ENCODE data around the gene CLIC1. TPM values are rescaled to one million over a fixed set of nuclear protein-coding genes. Genes with fewer than 3 reads are reported as not detected.

CLIC1 gene
- total RNA-seq, 2 donors from 2014 or later: 90.9 to 194 TPM

DNA sequence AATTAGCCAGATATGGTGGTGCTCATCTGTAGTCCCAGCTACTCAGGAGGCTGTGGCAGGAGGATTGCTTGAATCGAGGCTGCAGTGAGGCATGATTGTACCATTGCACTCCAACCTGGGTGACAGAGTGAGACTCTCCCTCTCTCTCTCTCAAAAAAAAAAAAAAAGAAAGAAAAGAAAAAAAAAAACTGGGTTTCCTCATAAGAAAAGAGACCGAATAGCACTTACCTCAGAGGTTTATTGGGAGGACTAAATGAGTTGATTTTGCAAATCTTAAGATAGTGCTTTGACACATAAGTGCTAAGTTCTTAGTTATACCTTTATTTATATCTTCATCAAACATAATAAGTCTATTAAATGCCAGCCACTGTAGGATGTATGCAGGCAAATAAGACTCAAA, 34.5 kb upstream of the CLIC1 start:
- Histone ChIP-seq H3K9me3 (no peaks in the 10 kb centered on the region), H3K4me1 (peaks cover 0 to 3% of the 10 kb centered on the region in 2 donors), H3K36me3 (no peaks in the 10 kb centered on the region), H3K27me3 (no peaks in the 10 kb centered on the region), H3K27ac (no peak overlapping the region), H3K4me3 (no peak overlapping the region)
- TF ChIP-seq, protein P1, sequence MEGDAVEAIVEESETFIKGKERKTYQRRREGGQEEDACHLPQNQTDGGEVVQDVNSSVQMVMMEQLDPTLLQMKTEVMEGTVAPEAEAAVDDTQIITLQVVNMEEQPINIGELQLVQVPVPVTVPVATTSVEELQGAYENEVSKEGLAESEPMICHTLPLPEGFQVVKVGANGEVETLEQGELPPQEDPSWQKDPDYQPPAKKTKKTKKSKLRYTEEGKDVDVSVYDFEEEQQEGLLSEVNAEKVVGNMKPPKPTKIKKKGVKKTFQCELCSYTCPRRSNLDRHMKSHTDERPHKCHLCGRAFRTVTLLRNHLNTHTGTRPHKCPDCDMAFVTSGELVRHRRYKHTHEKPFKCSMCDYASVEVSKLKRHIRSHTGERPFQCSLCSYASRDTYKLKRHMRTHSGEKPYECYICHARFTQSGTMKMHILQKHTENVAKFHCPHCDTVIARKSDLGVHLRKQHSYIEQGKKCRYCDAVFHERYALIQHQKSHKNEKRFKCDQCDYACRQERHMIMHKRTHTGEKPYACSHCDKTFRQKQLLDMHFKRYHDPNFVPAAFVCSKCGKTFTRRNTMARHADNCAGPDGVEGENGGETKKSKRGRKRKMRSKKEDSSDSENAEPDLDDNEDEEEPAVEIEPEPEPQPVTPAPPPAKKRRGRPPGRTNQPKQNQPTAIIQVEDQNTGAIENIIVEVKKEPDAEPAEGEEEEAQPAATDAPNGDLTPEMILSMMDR (IDR thresholded peaks at IDR 0.05): no peak
- DNase-seq (ENCODE audit: low spot score): no peak

DNA sequence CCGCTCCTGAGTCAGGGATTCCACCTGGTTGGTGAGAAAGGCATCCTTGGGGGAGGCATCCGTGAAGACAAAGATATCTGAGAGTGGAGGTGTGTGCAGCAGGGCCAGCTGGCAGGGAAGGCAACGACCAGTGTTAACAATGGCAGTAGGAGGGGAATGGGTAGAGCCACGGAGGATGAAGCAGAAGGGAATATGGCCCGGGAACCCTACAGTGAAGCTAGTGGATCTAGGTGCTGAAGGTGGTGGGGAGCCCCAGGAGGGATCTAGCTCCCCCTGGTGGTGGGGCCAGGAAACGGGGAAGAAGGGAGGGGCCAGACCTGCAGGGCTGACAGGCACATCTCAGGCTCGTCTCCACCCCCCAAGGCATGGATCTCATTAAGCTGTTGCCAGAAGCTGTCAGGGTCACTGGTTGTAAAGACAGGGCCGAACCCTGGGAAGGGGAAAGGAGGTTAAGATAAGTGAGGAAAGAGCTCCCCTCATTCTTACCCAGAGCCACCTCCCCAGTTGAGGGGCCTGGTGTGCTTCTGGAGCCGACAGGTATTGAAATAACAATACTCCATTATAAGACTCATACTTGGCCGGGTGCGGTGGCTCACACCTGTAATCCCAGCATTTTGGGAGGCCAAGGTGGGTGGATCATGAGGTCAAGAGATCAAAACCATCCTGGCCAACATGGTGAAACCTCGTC, 33.5 kb upstream of the CLIC1 start:
- Histone ChIP-seq H3K27me3 (no peaks in the 10 kb centered on the region), H3K4me1 (peaks cover 0 to 4% of the 10 kb centered on the region in 2 donors), H3K27ac (no peak overlapping the region), H3K9me3 (no peaks in the 10 kb centered on the region), H3K4me3 (no peak overlapping the region), H3K36me3 (no peaks in the 10 kb centered on the region)
- TF ChIP-seq, protein P1 (IDR thresholded peaks at IDR 0.05): peak; percentile 44 to 75
- DNase-seq (ENCODE audit: low spot score): peak; percentile 67

DNA sequence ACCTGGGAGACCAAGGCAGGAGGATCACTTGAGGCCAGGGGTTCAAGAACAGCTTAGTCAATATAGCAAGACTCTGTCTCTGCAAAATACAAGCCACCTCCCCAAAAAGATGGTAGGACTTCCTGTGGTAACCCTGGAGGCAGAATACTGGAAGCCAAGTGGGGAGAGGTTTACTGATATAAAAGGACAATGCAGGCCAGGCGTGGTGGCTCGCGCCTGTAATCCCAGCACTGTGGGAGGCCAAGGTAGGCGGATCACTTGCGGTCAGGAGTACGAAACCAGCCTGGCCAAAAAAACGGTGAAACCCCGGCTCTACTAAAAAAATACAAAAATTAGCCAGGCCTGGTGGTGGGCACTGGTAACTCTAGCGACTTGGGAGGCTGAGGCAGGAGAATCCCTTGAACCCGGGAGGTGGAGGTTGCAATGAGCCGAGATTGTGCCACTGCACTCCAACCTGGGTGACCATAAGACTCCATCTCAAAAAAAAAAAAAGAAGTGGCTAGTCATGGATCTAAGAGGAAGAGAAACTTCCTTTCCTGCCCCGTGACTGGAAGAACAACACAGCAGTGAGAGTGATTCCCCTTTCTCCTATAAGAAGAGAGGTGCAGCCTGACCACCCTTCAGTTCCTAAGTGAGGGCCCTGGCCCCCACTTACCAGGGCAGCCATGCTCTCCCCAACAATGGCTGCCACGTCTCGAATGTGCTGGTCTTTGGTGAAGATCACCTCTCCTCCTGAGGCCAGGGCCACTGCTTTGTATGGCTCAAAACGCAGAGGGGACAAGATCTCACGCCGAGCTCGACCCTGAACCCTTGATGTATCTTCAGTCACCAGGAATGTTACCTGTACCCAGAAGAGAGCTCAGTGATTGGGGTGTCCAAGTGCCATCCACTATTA, 32.3 kb upstream of the CLIC1 start:
- peaks cover 0 to 4% of the 10 kb centered on the region in 2 donors for H3K4me1 ChIP-seq
- TF ChIP-seq, protein P1 (IDR thresholded peaks at IDR 0.05): no peak
- no peak overlapping the region for H3K4me3 ChIP-seq
- H3K27me3 ChIP-seq: no peaks in the 10 kb centered on the region
- DNase-seq (ENCODE audit: low spot score): no peak
- H3K27ac ChIP-seq: no peak overlapping the region
- no peaks in the 10 kb centered on the region for H3K9me3 ChIP-seq
- H3K36me3 ChIP-seq: no peaks in the 10 kb centered on the region

DNA sequence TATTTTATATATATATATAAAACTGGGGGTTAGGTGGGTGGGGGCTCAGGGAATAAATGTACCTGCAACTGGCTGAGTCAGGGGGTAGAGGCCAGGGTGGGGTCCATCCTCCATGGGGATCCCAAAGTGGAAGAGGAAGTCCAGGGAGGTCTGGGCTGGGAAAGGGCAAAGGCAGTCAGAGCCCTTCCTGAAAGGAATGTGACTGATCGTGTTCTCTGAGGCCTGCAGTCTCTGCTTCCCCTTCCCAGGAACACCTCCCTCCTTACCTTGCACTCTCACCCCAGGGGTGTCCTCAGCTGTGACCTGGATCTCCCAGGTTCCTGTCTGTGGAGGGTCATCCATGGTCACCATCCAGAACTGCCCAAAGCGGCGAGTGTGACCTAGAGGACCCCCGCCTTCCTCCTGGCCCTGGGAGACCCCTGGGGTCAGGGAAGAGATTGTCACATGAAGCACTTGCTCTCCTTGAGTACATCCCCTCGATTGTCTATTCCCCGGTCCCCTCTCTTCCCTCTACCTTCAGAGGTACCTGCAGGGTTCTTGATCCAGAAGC, 30.8 kb upstream of the CLIC1 start:
- Histone ChIP-seq H3K36me3 (no peaks in the 10 kb centered on the region), H3K27ac (no peak overlapping the region), H3K4me1 (peaks cover 0 to 4% of the 10 kb centered on the region in 2 donors), H3K27me3 (no peaks in the 10 kb centered on the region), H3K9me3 (no peaks in the 10 kb centered on the region), H3K4me3 (no peak overlapping the region)
- TF ChIP-seq, protein P1 (IDR thresholded peaks at IDR 0.05): no peak
- no peak for DNase-seq (ENCODE audit: low spot score)

DNA sequence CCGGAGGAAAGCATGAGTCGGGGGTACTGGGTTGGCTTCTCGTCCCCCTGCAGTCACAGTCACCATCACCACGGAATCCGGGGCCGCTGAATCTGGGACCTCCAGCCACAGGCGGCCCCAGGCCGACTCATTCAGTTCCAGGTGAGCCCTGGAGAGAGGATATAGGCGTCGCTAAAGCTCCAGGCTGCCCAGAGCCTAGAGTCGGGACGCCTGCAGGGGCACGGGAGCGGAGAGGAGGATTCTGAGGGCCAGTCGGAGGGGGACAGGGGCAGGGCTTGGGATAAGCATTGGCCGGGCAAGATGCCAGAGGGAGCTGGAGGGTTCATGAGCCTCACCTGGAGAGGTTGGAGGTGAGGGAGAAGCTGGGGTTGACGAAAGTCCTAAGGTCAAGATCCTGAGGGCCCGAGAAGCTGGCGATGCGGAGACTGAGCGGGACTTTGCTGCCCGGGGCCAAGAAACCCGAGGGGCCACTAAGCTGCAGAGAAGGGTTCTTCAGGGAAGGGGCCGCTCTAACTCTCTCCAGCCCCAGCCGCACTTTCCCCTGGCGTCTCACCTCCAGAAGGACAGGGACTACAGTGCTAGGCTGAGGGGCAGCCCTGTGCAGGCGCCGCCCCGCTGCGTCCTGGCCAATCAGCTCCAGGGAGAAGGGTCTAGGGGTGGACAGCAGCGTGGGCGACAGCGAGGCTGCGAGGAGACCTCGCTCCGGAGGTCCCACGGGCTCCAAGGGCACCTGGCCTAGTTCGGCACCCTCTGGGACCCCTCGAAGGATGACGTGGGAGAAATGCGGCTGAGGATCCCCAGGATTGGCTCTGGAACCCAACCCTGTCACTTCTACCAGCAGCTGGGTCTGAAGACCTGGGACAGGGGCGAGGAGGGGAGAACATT, 29.8 kb upstream of the CLIC1 start:
- peak overlapping the region in 1 of 2 donors; percentile 34 for H3K4me3 ChIP-seq
- H3K27ac ChIP-seq: no peak overlapping the region
- H3K36me3 ChIP-seq: no peaks in the 10 kb centered on the region
- H3K27me3 ChIP-seq: no peaks in the 10 kb centered on the region
- H3K9me3 ChIP-seq: no peaks in the 10 kb centered on the region
- TF ChIP-seq, protein P1 (IDR thresholded peaks at IDR 0.05): no peak
- H3K4me1 ChIP-seq: peaks cover 0 to 4% of the 10 kb centered on the region in 2 donors
- no peak for DNase-seq (ENCODE audit: low spot score)
